ENCODE results near the gene HLF.

- TF ChIP-seq, protein P1, sequence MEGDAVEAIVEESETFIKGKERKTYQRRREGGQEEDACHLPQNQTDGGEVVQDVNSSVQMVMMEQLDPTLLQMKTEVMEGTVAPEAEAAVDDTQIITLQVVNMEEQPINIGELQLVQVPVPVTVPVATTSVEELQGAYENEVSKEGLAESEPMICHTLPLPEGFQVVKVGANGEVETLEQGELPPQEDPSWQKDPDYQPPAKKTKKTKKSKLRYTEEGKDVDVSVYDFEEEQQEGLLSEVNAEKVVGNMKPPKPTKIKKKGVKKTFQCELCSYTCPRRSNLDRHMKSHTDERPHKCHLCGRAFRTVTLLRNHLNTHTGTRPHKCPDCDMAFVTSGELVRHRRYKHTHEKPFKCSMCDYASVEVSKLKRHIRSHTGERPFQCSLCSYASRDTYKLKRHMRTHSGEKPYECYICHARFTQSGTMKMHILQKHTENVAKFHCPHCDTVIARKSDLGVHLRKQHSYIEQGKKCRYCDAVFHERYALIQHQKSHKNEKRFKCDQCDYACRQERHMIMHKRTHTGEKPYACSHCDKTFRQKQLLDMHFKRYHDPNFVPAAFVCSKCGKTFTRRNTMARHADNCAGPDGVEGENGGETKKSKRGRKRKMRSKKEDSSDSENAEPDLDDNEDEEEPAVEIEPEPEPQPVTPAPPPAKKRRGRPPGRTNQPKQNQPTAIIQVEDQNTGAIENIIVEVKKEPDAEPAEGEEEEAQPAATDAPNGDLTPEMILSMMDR (IDR thresholded peaks at IDR 0.05), result no peak
- TF ChIP-seq POLR2AphosphoS5 (IDR thresholded peaks at IDR 0.05) (no peak), POLR2A (IDR thresholded peaks at IDR 0.05) (no peak)
Measured at GRCh38 chr17:55259684-55260111, 5.1 kb upstream of the HLF start.
